Neural crest cell (in vitro differentiated cells): ENCODE results near the gene NAV2. TPM values are rescaled to one million over a fixed set of nuclear protein-coding genes. Genes with fewer than 3 reads are reported as not detected.

Experiments
- DNase-seq: peaks from one replicate; pipeline ENCODE4 v3.0.0; 2021; ENCODE audit warnings: low read depth, mixed read lengths, low spot score
- H3K27ac Mint-ChIP-seq: one replicate; pipeline ENCODE4 v1.8.0; 2021; ENCODE audit warnings: mild to moderate bottlenecking, mixed read lengths; ENCODE audit not compliant: unreplicated experiment
- H3K27me3 Mint-ChIP-seq: 2 replicates; pipeline ENCODE4 v1.8.0; 2021; ENCODE audit warnings: low read depth, mild to moderate bottlenecking, mixed read lengths
- H3K36me3 Mint-ChIP-seq: 2 replicates; pipeline ENCODE4 v1.8.0; 2021; ENCODE audit warnings: low read depth, mild to moderate bottlenecking, mixed read lengths
- H3K4me1 Mint-ChIP-seq: 2 replicates; pipeline ENCODE4 v1.8.0; 2021; ENCODE audit warnings: mixed read lengths
- H3K4me3 Mint-ChIP-seq: one replicate; pipeline ENCODE4 v1.8.0; 2021; ENCODE audit warnings: mild to moderate bottlenecking, mixed read lengths
- H3K9me3 Mint-ChIP-seq: 2 replicates; pipeline ENCODE4 v1.8.0; 2021; ENCODE audit warnings: mixed read lengths
- total RNA-seq: library from RNA; stranded (reverse); gene quantifications from 2 replicates; pipeline ENCODE4 v1.2.1, GENCODE V29; 2021
- TF ChIP-seq, protein P1 (sequence below): fragments of 200-600 bp; sonication (generic); conservative IDR thresholded peaks from 2 replicates; pipeline ENCODE4 v1.5.0; 2021; ENCODE audit warnings: antibody characterized with exemption, mild to moderate bottlenecking

NAV2 gene
- total RNA-seq, 1 donor from 2014 or later: 14.1 TPM

DNA sequence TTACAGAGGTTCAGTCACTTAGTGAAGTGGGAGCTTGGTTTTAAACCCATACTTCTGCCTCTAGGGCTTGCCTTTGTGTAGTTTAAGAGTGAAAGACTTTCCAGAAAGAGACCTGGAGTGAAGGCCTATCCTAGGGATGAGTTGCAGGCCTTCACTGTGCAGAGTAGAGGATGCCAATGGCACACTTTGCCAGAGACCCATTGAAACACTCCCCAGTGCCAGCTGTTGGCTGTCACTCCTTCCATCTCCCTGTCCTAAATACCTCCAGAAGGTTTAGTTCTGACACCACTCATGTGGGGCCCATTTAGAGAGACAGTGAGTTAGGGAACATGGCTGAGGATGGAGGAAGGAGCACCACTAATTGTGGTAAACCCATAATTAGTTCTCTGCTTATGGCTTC lies 31.5 kb downstream of the NAV2 start:
- no peaks in the 10 kb centered on the region for H3K36me3 Mint-ChIP-seq
- no peaks in the 10 kb centered on the region for H3K27me3 Mint-ChIP-seq
- TF ChIP-seq, protein P1, sequence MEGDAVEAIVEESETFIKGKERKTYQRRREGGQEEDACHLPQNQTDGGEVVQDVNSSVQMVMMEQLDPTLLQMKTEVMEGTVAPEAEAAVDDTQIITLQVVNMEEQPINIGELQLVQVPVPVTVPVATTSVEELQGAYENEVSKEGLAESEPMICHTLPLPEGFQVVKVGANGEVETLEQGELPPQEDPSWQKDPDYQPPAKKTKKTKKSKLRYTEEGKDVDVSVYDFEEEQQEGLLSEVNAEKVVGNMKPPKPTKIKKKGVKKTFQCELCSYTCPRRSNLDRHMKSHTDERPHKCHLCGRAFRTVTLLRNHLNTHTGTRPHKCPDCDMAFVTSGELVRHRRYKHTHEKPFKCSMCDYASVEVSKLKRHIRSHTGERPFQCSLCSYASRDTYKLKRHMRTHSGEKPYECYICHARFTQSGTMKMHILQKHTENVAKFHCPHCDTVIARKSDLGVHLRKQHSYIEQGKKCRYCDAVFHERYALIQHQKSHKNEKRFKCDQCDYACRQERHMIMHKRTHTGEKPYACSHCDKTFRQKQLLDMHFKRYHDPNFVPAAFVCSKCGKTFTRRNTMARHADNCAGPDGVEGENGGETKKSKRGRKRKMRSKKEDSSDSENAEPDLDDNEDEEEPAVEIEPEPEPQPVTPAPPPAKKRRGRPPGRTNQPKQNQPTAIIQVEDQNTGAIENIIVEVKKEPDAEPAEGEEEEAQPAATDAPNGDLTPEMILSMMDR: no peak
- no peaks in the 10 kb centered on the region for H3K9me3 Mint-ChIP-seq
- no peak overlapping the region for H3K4me3 Mint-ChIP-seq
- peaks cover 15% of the 10 kb centered on the region for H3K4me1 Mint-ChIP-seq
- H3K27ac Mint-ChIP-seq: no peak overlapping the region
- no peak for DNase-seq

DNA sequence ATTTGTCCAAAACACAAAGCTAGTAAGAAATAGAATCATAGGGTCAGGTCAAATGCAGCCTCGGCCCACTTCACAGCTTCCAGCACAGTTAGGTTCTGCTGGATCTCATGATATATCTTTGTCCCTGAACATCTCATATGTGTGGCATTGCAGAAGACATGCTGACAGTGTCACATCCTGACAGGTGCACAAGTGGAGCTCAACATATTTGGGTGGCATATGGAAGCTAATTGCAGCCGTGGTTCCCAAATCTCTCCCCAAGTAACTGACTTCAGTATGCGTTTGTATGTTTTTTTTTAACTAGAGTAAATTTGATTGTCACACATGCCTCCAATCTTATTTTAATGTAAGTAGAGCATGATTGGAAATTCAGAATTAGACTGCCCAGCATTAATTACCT lies 33.4 kb downstream of the NAV2 start:
- H3K36me3 Mint-ChIP-seq: no peaks in the 10 kb centered on the region
- no peak overlapping the region for H3K4me3 Mint-ChIP-seq
- H3K27me3 Mint-ChIP-seq: no peaks in the 10 kb centered on the region
- H3K27ac Mint-ChIP-seq: no peak overlapping the region
- no peaks in the 10 kb centered on the region for H3K9me3 Mint-ChIP-seq
- TF ChIP-seq, protein P1: no peak
- DNase-seq: no peak
- no peaks in the 10 kb centered on the region for H3K4me1 Mint-ChIP-seq

DNA sequence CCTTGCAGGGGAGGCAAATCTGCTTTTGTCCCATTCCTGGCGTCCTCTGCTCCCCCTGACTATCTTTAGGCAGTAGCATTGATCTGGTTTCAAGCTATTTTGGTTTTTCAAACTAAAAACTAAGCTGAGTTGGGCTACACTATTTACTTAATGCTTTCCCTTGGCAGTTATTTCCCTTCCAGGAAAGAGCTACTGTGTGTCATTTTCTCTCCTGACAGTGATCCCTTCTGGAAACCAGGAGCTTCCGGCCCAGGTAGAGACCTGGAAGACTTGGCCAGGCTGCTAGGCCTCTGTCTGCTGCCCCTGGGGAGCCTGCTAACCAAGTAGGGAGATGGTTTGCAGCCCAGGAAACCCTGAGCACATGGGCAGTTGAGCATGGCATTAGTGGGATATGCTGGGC lies 35.0 kb downstream of the NAV2 start:
- TF ChIP-seq, protein P1: no peak
- H3K4me1 Mint-ChIP-seq: no peaks in the 10 kb centered on the region
- no peak for DNase-seq
- H3K4me3 Mint-ChIP-seq: no peak overlapping the region
- H3K36me3 Mint-ChIP-seq: no peaks in the 10 kb centered on the region
- H3K27ac Mint-ChIP-seq: no peak overlapping the region
- no peaks in the 10 kb centered on the region for H3K9me3 Mint-ChIP-seq
- no peaks in the 10 kb centered on the region for H3K27me3 Mint-ChIP-seq

DNA sequence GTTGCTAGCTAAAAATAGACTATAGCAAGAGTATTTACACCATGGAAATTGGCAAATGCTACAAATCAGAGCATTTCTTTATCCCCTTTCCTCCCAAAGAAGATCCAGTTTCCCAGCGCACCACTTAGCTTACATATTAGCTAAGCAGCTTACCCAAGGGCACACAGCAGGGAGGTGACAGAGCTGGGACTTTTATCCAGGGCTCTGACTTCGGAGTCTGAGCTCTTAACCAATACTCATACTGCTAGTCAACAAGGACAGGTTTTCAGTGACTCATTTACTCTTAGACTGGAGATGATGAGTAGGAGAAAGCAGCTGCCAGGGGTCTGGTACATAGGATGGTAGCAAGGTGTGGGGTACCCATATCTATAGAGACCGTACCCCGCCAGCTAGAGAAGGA lies 38.4 kb downstream of the NAV2 start:
- TF ChIP-seq, protein P1: no peak
- Mint-ChIP-seq H3K4me1 (peaks cover 4% of the 10 kb centered on the region), H3K27ac (no peak overlapping the region)

DNA sequence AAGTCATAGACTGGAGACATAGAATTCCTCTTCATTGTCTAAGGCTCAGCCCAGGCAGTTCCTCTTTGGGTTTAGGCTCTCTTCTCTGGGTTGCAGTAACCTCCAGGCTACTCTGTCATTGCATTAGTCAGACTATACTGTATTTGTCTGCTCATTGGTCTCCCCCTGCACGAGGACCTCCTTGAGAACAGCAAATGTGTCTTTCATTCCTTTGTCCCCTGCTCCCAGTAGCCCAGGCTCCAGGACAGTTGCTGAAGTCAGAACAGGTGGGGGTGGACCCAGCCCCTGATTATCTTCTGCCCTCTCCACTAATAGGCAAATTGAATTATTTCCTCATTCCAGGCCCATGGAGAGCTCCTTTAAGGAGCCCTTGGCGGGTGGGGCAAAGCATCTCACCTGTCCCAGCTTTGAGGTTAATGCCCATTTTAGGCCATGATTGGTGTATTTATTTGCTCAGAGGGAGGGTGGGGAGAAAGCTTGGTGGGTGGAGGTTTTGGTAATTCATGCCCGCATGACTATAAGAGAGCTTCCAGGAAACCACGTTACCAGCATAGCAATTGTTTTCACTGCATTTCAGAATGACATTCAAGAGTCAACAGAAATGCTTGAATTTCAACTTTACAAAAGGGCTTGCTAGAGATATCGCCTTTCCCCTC lies 40.9 kb downstream of the NAV2 start:
- DNase-seq: no peak
- Mint-ChIP-seq H3K9me3 (peaks cover 2% of the 10 kb centered on the region), H3K36me3 (peaks cover 2% of the 10 kb centered on the region), H3K4me1 (peaks cover 11% of the 10 kb centered on the region), H3K27me3 (no peaks in the 10 kb centered on the region), H3K4me3 (no peak overlapping the region), H3K27ac (no peak overlapping the region)
- TF ChIP-seq, protein P1: no peak

More for the DNA sequence above, 38.4 kb downstream of the NAV2 start:
- Mint-ChIP-seq H3K27me3 (no peaks in the 10 kb centered on the region), H3K36me3 (peaks cover 2% of the 10 kb centered on the region), H3K4me3 (no peak overlapping the region), H3K9me3 (peaks cover 2% of the 10 kb centered on the region)
- no peak for DNase-seq
